Effector memory CD4-positive, alpha-beta T cell (primary cell): ENCODE measurements around the gene OXCT2.
"Not testable (repeated sequence)": the region's sequence is repeated elsewhere in the genome, so short reads cannot be mapped to it uniquely, and the experiment has no call there.

Experiments used
- DNase-seq, 3 donors: peaks; one replicate each; pipeline ENCODE4 v3.0.0-alpha.2; 2020
- H3K27ac ChIP-seq: 2 replicates; pipeline ENCODE4 v1.7.0; 2013; ENCODE audit warnings: mild to moderate bottlenecking, low read length, moderate library complexity; ENCODE audit not compliant: insufficient read depth, poor library complexity, severe bottlenecking
- H3K27me3 ChIP-seq: replicated peaks from 2 replicates; pipeline ENCODE4 v1.7.0; 2013; ENCODE audit warnings: mild to moderate bottlenecking, low read length; ENCODE audit not compliant: insufficient read depth, control insufficient read depth, poor library complexity, severe bottlenecking
- H3K36me3 ChIP-seq: 2 replicates; pipeline ENCODE4 v1.7.0; 2013; ENCODE audit warnings: mild to moderate bottlenecking, low read length, moderate library complexity; ENCODE audit not compliant: control insufficient read depth, insufficient read depth
- H3K4me1 ChIP-seq: 2 replicates; pipeline ENCODE4 v1.7.0; 2013; ENCODE audit warnings: low read length, mild to moderate bottlenecking; ENCODE audit not compliant: control insufficient read depth, insufficient read depth, poor library complexity, severe bottlenecking
- H3K4me3 ChIP-seq: 2 replicates; pipeline ENCODE4 v1.7.0; 2013; ENCODE audit warnings: low read length, low read depth, mild to moderate bottlenecking; ENCODE audit not compliant: insufficient read depth, poor library complexity, severe bottlenecking
- H3K9me3 ChIP-seq: 2 replicates; pipeline ENCODE4 v1.7.0; 2013; ENCODE audit warnings: mild to moderate bottlenecking, low read length, moderate library complexity; ENCODE audit not compliant: control insufficient read depth

The OXCT2 gene

DNA sequence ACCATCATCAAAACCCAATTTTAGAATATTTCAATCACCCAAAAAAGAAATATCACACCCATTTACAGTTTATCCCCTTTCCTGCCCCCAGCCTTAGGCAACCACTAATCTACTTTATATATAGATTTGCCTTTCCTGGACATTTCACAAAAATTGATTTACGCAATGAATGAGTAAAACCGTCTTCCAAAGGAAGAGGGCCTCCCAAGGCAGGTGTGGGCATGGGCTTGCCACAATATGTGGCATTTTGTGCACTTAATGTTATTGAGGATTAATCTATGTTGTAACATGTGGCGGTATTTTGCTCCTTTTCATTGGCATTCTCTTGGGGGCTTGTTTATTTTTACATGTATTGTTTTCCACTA is 29.3 kb upstream of the OXCT2 start:
- DNase-seq: no peak
- no peaks in the 10 kb centered on the region for H3K27me3 ChIP-seq
- no peaks in the 10 kb centered on the region for H3K36me3 ChIP-seq
- no peak overlapping the region for H3K27ac ChIP-seq
- H3K4me1 ChIP-seq: peaks cover 3% of the 10 kb centered on the region
- no peak overlapping the region for H3K4me3 ChIP-seq
- no peaks in the 10 kb centered on the region for H3K9me3 ChIP-seq

DNA sequence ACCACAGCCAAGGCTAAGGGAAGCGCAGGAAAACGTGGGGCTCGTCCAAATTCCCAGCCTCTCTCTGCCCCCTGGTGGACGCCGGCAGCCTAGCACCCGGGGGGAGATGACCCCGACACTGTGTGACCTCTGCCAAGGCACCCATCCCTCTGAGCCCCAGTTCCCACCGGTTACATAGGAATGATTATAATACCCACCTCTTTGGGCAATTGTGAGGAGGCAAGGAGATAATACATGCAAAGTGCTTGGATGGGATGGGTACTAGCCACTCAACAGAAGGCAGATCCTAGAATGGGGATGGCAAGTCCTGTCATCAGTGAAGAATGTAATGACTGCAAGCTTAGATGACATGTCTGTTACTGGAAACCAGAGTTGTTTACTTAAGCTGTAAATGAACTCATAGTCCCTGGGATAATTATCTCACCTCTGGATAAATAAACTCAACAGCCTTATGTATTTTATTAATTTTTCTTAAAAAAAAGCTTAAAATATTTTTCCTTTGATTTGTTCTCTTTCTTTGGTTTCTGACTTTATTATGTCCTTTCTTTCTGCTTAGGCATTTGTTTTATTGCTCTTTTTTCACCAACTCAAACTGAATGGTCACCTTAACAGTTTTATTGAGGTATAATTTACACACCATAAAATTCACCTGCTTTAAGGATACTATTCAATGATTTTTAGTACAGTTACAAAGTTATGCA is 28.8 kb upstream of the OXCT2 start:
- Histone ChIP-seq H3K36me3 (no peaks in the 10 kb centered on the region), H3K27ac (peak overlapping the region; percentile 64), H3K27me3 (no peaks in the 10 kb centered on the region), H3K4me1 (peaks cover 3% of the 10 kb centered on the region), H3K9me3 (no peaks in the 10 kb centered on the region), H3K4me3 (peak overlapping the region; percentile 37)
- DNase-seq: peak; percentile 33 to 60 (median 39)

DNA sequence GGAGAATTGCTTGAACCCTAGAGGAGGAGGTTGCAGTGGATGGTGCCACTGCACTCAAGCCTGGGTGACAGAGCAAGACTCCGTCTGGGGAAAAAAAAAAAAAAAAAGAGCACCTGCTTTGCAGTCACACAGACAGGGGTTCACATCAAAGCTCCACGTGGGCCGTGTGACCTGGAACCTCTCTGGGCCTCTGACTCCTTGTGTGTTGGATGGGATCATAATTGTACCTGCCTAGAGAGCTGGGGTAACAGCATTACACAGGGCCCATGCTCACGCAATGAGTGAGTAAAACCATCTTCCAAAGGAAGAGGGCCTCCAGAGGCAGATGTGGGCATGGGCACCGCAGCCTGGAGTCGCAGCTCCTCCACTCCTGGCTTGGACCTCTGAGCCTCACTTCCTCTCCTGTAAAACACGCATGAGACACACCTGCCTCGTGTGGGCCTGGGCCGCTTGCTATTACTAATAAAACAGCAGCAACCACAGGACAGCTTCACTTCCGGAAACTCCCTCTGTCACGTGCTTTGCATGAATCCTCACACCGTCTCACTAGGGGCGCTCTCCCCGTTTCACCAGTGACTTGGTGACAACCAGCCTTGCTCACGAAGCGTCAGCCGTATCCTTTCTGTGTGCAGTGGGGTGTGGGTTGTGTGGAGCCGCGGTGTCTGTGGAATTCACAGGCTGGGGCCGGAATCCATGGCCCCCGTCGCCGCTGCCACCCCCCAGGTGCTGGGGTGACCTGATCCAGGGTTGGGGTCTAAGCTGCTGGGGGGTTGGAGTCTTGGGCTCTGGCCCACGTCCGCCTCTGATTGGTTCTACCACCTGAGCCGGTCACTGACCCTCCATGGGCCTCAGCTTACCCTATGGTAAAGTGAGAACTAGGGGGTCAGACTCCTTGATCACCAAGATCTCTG is 28.0 kb upstream of the OXCT2 start:
- H3K4me3 ChIP-seq: peak overlapping the region; percentile 37
- not testable (repeated sequence) for H3K4me1 ChIP-seq, H3K36me3 ChIP-seq, H3K9me3 ChIP-seq, H3K27me3 ChIP-seq
- H3K27ac ChIP-seq: peak overlapping the region; percentile 64
- DNase-seq: peak; percentile 81 to 88 (median 85)

DNA sequence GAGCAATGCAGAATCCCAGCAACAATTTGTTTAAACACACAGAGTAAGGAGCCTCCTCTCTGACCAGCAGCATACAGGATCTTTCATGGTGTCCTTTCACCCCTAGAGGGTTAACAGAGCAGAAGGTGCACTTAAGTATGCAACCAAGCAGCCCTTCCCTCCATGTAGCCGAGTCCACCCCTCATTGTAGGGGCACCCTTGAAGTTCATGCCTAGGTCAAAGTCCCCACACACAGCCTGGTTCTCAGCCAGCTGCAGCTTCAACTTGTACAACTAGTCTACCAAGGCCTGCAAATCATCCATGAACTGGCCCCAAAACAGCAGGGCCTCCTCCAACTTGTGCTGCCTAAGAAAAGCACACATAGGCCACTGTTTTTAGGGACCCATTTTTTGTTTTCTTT is 24.5 kb upstream of the OXCT2 start:
- no peak for DNase-seq
- Histone ChIP-seq H3K36me3 (no peaks in the 10 kb centered on the region), H3K27me3 (no peaks in the 10 kb centered on the region), H3K4me1 (peaks cover 6% of the 10 kb centered on the region), H3K9me3 (no peaks in the 10 kb centered on the region), H3K27ac (no peak overlapping the region), H3K4me3 (no peak overlapping the region)

DNA sequence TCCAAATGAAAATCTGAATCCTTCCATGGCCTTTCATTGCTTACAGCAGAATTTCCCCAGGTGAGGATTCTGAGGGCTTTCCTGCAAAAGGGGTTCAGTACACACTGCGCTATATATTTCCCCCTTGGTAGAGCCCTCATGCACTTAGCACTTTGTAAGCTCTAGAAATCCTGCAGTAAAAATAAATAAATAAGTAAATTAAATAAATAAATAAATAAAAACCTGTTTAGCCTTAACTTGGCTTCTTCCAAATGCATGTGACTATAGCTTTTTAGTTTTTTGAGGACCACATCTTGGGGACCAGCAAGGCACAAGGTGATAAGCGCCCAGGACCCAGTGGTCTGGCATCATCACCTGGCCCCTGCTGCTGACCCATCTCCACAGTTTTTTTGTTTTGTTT is 20.7 kb upstream of the OXCT2 start:
- H3K27me3 ChIP-seq: no peaks in the 10 kb centered on the region
- DNase-seq: no peak
- no peak overlapping the region for H3K4me3 ChIP-seq
- no peaks in the 10 kb centered on the region for H3K9me3 ChIP-seq
- peaks cover 5% of the 10 kb centered on the region for H3K4me1 ChIP-seq
- H3K27ac ChIP-seq: no peak overlapping the region
- H3K36me3 ChIP-seq: no peaks in the 10 kb centered on the region

DNA sequence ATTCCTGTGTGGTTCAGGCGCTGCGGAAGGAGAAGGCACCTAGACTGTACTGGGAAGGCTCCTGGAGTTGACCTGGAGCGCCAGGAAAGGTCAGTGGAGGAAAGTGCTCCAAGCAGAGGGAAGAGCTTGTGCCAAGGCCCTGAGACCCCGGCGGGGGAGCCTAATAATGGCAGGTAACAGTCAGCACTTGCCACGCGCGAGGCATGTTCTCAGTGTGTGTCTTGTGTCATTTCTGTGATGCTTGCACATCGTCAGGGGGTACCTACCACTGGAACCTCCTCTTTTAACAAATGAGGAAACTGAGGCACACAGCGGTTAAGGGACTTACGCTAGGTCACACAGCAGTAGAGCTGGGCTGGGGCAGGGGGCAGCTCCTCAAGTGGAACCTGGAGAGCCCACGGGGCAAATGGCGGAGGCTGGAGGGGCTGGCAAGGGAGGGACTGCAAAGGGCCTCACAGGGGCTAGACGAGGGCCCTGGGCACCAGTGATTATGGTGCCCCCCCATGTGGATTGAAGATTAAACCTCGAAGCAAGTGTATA is 18.5 kb upstream of the OXCT2 start:
- DNase-seq: no peak
- Histone ChIP-seq H3K9me3 (no peaks in the 10 kb centered on the region), H3K36me3 (no peaks in the 10 kb centered on the region), H3K4me1 (peaks cover 5% of the 10 kb centered on the region), H3K27ac (no peak overlapping the region), H3K27me3 (no peaks in the 10 kb centered on the region), H3K4me3 (peak overlapping the region; percentile 51)

DNA sequence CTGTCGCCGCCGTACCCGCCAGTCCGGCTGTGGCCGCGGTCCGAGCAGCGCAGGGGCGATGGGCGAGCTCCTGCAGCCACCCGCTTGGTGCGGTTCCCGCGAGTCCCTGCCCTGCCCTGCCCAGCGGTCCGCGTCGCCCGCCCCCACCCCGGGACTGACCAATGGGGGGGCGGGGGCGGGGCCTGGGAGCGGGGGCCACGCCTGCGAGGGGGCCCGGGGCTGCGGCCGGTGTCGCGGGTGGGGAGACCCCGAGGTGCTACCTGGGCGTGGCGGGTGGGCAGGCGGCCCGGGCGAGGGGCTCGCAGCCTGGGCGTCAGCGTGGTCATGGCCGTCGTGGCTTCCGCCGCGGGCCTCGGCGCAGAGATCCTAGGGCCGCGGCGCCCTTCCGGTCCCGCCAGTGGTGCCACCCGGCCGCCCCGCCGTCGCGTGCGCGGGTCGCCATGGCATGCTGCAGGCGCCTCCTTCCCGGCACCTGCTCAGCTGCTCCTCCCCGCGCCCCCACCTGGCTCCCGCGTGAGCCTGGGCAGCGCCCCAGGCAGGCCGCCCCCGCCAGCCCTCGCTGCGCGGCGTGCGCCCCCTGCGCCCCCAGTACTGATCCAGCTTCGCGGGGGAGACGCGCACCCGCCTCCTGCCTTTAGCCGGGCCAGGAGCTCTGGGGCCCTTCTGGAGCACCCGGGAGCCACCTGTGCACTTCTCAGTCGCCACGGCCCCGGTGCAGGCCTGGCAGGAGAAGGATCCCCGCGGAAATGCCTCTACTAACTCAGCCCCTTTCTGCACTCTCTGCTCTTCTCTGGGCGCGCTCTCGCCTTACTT is 17.8 kb upstream of the OXCT2 start, which contains the start of gene BMP8B:
BMP8B (minus strand) TSS at position 108 of the 813 bp plus-strand sequence. CDS start 380 bp downstream, outside the sequence.
- Histone ChIP-seq H3K4me3 (peak within 1 kb of the TSS; percentile 51), H3K36me3 (no peaks in the 10 kb centered on the region), H3K9me3 (no peaks in the 10 kb centered on the region), H3K4me1 (peaks cover 5% of the 10 kb centered on the region), H3K27ac (no peak within 1 kb of the TSS), H3K27me3 (no peaks in the 10 kb centered on the region)
- peak; percentile 22 to 42 (median 27) for DNase-seq

DNA sequence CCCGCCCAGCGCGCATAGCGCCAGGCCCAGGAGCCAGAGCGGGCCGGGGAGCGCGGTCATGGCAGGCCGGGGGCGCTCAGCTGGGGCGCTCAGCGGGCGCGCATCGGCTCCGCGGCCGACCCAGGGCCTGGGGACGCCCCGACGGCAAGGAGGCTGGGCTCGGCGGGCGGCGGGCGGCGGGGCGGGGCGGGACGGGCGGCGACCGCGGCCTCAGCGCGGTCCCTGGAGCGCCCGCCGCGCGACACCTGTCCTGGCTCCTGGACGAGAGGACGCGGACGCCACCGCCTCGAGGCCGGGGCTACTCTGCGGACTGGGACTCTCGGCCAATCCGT is 17.2 kb upstream of the OXCT2 start:
- H3K9me3 ChIP-seq: no peaks in the 10 kb centered on the region
- peaks cover 5% of the 10 kb centered on the region for H3K4me1 ChIP-seq
- DNase-seq: no peak
- no peaks in the 10 kb centered on the region for H3K36me3 ChIP-seq
- H3K27me3 ChIP-seq: no peaks in the 10 kb centered on the region
- H3K27ac ChIP-seq: no peak overlapping the region
- peak overlapping the region; percentile 51 for H3K4me3 ChIP-seq

DNA sequence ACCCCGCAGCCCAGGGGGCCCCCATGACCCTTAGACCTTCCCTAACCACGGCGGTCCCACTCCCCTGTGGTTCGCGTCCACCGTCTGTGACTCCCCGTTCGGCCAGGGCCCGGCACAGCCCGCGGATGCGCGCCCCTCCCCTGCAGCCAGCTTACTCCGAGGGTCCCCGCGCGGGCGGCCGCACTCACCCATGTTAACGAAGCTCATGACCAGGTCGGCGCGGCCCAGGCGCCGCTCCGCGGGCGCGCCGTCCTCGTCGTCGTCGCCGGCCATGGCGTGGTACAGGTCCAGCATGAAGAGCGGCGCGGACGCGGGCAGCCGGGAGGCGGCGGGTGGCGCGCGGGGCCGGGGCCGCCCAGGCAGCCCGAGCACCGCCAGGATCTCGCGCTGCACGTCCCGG is 16.8 kb upstream of the OXCT2 start:
- DNase-seq, H3K4me1 ChIP-seq, H3K27ac ChIP-seq, H3K27me3 ChIP-seq, H3K36me3 ChIP-seq, H3K4me3 ChIP-seq, H3K9me3 ChIP-seq: not testable (repeated sequence)
